VCaP (cell line): ENCODE results near the gene FBXO47.
"Not testable (repeated sequence)": the region's sequence is repeated elsewhere in the genome, so short reads cannot be mapped to it uniquely, and the experiment has no call there.

Experiments
- H3K27ac ChIP-seq: fragments of 450-650 bp; 2 replicates; pipeline ENCODE4 v1.5.1; 2017
- CTCF ChIP-seq: fragments of 450-650 bp; conservative IDR thresholded peaks from 2 replicates; pipeline ENCODE4 v1.5.1; 2017; ENCODE audit warnings: mild to moderate bottlenecking, moderate library complexity

Gene FBXO47

GRCh38 chr17:38996660-38997337 lies 29.6 kb upstream of the FBXO47 start:
- no peak for TF ChIP-seq CTCF
- no peak overlapping the region for H3K27ac ChIP-seq

GRCh38 chr17:38994026-38994425 lies 26.8 kb upstream of the FBXO47 start:
- no peak for TF ChIP-seq CTCF

GRCh38 chr17:38984666-38985065 lies 17.5 kb upstream of the FBXO47 start:
- H3K27ac ChIP-seq: no peak overlapping the region
- TF ChIP-seq CTCF: no peak

More at GRCh38 chr17:38994026-38994425, 26.8 kb upstream of the FBXO47 start:
- H3K27ac ChIP-seq: peak overlapping the region; percentile 18

- TF ChIP-seq CTCF: peak; percentile 97
- no peak overlapping the region for H3K27ac ChIP-seq
Observed at GRCh38 chr17:38982858-38983746, 15.9 kb upstream of the FBXO47 start.

DNA sequence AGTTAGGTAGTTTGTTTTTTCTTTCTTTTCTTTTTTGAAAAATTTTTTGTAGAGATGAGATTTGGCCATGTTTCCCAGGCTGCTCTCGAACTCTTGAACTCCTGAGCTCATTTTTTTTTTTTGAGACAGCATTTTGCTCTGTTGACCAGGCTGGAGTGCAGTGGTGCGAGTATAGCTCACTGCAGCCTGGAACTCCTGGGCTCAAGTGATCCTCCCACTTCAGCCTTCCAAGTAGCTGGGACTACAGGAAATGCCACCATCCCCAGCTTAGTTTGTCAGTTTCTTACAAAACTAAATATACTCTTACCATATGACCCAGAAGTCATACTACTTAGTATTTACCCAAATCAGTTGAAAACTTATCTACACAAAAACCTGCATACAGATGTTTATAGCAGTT lies 14.4 kb upstream of the FBXO47 start:
- no peak overlapping the region for H3K27ac ChIP-seq
- no peak for TF ChIP-seq CTCF

DNA sequence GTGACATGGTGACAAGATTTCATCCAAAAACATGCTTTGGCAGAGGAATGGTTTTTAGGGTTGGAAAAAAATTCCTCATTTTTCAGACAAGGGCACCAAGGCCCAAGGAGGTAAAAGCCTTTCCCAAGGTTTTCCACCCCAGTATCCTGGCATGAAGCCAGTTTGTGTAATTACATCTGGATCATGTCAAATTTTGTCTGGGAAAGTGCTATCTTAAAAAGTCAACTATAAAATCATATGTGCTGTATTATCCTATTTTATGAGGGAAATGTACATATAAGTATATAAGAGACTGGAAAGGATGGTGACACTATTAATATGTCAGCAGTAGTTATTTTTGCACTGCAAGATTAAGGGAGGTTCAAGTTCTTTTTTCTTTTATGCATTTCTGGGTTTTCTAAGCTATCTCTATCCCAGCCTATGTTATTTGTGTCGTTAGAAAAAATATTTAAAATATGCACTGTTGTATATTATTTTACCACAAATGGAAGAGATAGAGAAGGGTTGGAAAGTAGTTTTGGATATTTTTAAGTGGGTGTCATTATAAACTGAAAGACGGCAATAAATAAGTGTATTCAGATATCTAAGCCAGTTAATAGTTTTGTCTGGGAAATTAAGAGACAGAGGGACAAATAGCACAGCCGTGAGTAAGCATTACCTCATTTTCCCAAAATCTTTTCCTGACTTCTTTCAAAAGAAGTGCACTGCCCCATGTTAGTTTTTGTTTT lies 13.5 kb upstream of the FBXO47 start:
- TF ChIP-seq CTCF: no peak
- no peak overlapping the region for H3K27ac ChIP-seq

DNA sequence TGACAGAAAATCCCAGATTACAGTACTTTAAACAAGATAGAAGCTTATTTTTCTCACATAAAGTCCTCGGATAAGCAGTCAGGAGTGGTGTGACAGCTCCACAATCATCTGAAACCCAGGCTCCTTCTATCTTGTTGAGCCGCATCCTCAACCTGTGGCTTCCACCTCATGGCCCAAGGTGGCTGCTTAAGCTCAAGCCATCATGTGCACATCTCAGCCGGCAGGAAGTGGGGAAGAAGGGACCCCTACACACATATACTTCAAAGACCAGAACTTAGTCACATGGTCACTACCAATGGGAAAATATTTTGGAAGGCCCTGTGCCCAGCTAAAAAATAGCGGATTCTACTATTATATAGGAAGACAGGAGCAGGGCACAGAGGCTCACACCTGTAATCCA lies 11.0 kb upstream of the FBXO47 start:
- TF ChIP-seq CTCF: no peak
- no peak overlapping the region for H3K27ac ChIP-seq

DNA sequence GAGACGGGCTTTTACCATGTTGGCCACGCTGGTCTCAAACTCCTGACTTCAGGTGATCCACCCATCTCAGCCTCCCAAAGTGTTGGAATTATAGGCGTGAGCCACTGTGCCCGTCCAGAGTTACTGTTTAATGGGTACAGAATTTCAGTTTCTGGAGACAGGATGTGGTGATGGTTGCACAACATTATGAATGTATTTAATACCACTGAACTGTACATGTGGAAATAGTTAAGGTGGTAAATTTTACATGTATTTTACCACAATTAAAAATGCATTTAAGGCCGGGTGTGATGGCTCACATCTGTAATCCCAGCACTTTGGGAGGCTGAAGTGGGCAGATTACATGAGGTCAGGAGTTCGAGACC lies 9.0 kb upstream of the FBXO47 start:
- H3K27ac ChIP-seq: not testable (repeated sequence)
